HS-27A (cell line): ENCODE measurements around the gene SLC35F3.
"Not testable (repeated sequence)": the region's sequence is repeated elsewhere in the genome, so short reads cannot be mapped to it uniquely, and the experiment has no call there.

Experiments used
- DNase-seq: peaks from one replicate; pipeline ENCODE4 v3.0.0-alpha.2; 2012; ENCODE audit warnings: low read depth, missing footprints

SLC35F3 gene

GRCh38 chr1:234107416-234108021 is 203.0 kb downstream of the SLC35F3 start:
- no peak for DNase-seq

DNA sequence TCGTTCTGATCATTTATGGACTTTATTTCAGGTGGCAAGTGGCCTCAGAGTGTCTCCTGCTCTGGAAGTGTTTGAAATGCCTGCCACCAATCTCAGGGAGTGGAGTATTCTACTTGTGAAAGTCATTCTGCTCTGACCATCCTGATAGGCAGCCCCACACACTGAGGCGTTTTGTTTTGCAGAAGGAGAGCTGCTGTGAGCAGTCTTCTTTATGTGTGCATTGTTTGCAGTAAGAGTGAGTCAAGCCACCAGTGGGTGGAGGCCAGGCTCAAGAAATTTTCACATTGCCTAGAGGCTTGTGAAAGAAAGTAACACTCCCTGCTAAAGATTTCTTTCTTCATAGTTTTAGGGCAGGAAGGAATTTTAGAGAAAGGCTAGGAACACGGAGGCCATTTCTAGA is 204.4 kb downstream of the SLC35F3 start:
- DNase-seq = no peak

DNA sequence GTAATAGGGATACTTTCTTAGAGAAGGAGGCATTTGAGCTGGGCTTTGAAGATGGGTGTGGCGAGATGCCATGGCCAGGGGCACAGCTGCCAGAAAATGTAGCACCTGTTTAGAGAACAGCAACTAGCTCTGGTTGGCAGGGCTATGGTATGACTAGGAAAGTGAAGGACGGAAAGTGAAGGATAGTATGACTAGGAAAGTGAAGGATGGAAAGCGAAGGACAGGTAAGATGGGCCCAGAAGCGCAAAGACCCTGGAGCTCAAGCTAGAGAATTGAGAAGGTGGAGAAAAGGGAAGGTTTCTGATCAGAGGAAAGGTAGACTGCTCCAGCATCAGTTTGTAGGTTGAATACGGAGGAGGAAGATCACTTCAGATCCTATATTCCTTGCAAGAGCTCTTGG is 205.4 kb downstream of the SLC35F3 start:
- DNase-seq = no peak

GRCh38 chr1:234111458-234112142 is 207.1 kb downstream of the SLC35F3 start:
- DNase-seq = no peak

- no peak for DNase-seq
These were observed 210.3 kb downstream of the SLC35F3 start for GRCh38 chr1:234114648-234115307.

DNA sequence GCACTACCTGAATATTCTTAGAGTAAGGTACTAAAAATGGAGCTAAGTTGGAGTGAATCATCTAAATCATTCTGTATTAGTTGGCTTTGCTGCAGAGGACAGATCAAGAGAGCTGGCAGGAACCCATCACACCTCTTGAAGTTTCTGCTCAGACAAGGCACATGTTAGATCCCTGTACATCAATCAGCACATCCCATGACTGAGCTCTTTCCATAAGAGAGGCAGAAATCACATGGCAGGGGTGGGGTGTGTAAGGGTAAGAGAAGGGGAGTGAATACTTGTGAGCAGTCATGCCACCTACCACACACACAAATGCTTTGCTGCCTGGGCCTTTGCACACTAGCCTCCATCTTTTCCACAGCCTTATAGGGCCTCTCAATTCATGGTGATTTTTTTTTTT is 214.4 kb downstream of the SLC35F3 start:
- DNase-seq = no peak

DNA sequence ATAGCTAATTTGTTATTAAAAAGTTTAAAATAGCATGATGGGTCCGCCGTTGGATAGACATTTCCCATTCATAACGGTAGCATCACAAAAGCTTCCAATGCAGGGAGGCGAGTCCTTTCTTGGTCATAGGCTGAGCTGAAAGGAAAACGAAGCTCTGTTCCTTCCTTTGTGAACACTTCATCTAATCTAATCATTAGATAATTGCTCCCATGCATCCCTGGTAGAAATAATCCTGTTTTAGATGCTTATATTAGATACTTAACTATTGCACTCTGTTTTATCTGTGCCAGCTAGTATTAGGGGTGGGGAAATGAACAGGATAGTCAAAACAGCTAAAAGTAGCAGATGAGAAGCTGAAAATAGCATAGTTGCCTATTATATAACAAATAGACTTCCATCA is 215.0 kb downstream of the SLC35F3 start:
- DNase-seq = no peak

DNA sequence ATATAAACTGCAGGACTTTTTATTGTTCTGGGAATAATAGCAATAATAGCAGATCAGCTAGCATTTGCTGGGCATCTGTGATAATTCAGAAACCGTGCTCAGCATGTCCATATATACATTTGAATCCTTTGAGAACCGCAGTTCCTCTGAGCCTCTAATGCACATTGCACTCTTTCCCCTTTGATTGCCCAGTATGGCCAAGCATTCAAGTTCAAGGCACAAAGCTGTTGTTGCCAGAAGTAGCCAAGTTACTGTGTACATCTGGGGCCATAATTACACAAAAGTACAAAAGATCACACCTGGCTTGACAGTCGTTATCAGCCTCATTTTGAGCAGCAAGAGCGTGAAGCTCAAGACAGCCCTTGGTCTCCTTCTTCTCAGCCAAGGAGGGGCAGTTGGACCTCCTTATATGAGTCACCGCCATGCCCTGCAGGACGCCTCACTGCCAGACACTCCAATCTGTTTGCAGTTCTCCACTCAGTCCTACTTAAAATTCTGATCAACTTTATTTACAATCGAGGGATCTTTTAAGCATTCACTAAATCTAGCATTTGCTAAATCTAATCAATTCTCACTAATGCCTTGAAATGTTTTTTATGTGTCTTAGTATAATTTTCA is 216.0 kb downstream of the SLC35F3 start:
- no peak for DNase-seq

DNA sequence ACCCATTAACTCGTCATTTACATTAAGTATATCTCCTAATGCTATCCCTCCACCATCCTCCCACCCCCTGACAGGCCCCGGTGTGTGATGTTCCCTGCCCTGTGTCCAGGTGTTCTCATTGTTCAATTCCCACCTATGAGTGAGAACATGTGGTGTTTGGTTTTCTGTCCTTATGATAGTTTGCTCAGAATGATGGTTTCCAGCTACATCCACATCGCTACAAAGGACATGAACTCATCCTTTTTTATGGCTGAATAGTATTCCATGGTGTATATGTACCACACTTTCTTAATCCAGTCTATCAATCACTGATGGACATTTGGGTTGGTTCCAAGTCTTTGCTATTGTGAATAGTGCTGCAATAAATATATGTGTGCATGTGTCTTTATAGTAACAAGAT is 217.2 kb downstream of the SLC35F3 start:
- not testable (repeated sequence) for DNase-seq

DNA sequence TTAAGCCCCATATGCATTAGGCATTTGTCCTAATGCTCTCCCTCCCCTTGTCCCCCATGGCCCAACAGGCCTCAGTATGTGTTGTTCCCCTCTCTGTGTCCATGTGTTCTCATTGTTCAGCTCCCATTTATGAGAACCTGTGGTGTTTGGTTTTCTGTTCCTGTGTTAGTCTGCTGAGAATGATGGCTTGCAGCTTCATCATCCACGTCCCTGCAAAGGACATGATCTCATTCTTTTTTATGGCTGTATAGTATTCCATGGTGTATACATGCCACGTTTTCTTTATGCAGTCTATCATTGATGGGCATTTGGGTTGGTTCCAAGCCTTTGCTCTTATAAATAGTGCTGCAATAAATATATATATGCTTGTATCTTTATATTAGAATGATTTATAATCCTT is 218.1 kb downstream of the SLC35F3 start:
- DNase-seq = not testable (repeated sequence)

DNA sequence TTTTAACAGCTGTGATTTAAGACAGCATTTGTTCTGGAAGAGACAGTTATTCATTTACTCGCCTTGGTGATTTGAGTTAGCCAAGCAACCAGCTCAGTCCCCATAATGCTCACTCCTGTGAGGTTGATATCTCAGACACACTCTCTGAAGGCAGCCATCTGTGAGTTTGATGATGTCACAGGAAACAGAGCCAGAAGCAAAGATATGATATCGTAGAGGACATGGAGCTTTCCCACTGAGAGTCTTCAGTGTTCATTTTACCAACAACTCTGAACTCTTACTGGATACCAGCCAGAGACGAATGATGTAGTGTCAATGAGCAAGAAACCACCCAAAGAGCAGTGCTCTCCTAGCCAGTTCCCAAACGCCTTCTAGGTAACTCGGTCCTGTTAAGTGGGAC is 219.4 kb downstream of the SLC35F3 start:
- DNase-seq = no peak

DNA sequence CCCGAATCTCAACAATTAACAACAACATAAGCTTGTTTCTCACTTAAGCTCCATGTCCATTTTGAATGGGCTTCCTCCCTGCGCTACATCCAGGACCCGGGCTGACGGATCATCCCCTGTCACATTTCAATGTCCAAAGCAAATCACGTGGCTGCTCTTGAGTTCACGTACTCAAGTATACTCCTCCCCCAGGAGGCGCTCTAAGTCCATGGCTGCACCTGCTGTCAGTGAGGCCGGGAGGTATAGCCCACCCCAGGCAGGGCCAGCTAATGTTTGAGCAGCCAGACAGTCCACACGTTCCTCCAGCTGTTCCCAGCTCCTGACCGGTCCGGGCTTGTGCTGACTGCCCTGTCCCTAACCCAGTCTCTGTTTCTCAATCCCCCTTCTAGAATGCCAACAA is 220.8 kb downstream of the SLC35F3 start:
- DNase-seq = no peak

GRCh38 chr1:234125714-234126113 is 221.2 kb downstream of the SLC35F3 start:
- no peak for DNase-seq

GRCh38 chr1:234127026-234127671 is 222.7 kb downstream of the SLC35F3 start:
- DNase-seq = no peak

- DNase-seq = no peak
These were observed 228.3 kb downstream of the SLC35F3 start for GRCh38 chr1:234132795-234133194.

- DNase-seq = no peak
These were observed 230.4 kb downstream of the SLC35F3 start for GRCh38 chr1:234134878-234135277.

DNA sequence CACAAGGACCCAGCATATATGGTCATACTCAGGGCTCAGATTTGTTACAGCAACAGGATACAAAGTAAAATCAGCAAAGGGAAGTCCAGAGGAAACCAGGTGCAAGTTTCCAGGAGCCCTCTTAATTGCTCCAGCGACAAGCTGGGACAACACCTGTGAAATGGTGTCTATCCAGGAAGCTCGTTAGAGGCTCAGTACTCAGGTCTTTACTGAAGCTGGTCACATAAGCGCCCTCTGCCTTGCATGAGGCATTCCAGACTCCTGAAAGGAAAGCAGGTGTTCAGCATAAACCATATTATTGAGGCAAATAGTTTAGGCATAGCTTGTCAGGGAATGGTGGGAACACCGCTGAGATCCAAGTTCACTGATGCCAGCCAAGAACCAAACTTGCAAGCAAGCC is 231.0 kb downstream of the SLC35F3 start:
- DNase-seq = no peak

DNA sequence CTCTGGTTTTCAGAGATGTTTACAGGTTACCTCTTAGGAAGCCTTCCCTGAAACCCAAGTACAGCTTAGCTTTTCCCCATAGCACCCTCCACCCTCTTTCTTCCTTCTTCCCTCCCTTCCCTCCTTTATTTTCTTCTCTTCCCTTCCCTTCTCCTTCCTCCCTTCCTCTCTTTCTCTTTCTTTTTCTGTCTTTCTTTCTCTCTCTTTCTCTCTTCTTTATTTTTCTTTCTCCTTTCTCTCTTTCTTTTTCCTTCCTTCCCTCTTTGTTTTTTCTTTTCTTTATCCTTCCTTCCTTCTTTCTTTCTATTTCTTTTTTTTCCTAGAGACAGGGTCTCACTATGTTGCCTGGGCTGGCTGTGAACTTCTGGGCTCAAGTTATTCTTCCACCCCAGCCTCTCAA is 231.6 kb downstream of the SLC35F3 start:
- no peak for DNase-seq

DNA sequence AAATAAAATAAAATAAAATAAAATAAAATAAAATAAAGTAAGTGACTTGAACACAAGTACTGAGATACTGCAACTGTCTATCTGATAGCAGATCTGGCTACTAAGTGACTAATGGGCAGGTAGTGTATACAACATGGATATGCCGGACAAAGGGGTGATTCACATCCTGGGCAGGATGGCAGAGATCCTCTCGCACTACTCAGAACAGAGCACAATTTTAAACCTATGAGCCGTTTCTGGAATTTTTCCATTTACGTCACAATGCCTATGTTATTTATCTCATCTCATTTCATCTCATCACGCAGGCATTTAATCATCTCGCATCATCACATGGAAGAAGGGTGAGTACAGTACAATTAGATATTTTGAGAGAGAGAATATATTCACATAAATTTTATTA is 235.5 kb downstream of the SLC35F3 start:
- peak; percentile 41 for DNase-seq

GRCh38 chr1:234140388-234140787 is 235.9 kb downstream of the SLC35F3 start:
- no peak for DNase-seq

DNA sequence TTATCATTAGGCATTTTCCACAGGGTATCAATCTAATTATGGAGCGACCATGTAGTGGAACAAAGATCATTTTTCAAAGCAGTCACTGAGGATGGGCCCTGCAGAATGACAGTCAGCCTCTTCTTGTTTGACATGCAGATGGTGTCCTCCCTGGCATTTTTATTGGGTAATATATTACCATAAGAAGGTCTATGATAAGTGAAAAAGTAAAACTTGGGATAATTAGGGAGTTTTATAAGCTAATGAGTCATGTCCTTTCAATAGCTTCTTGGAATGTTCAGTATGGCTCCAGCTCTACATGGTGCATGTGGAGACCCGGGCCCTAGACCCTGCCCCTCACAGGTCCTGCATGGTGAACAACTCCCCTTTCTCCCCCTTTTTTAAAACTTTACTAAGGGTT is 236.5 kb downstream of the SLC35F3 start:
- no peak for DNase-seq

DNA sequence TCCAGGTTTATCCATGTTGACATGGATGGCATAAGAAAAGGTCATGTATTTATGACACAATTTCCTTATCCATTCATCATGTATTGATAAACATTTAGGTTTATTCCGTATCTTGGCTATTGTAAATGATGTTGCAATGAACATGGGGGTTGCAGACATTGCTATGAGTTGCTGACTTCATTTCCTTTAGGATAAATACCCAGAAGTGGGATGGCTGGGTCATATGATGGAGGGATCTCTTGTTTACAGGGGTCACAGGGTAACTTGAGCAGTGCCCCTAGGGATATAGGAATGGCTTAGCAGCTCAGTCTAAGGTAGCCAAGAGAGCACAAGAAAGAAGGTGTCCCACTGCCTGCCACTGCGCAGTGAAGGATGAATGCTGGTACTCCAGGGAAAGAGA is 239.2 kb downstream of the SLC35F3 start:
- DNase-seq = no peak

DNA sequence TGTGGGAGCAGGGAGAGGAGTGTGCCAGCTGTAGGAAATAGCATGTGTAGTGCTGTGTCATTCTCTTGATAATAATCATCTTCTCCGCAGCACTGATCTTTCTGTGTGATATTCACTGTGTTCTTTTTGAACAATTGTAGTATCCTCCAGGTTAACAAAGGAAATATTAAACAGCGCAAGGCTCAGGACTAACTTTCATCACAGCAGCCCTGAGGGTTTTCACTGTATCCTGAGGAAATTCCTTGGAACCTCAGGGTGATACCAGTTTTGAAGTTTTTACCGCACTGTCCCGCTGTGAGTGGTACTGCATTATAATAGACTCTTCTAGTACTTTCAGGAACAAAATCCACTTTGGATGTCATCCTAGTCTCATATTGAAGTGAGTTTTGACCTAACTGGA is 240.4 kb downstream of the SLC35F3 start:
- no peak for DNase-seq
